ENCODE data around the gene KCP. TPM values are rescaled to one million over a fixed set of nuclear protein-coding genes. Genes with fewer than 3 reads are reported as not detected.
A peak's percentile ranks its signal among the peaks of the same experiment; 100 is the strongest.

KCP gene
- total and polyA plus RNA-seq, 8 donors = 0.08 to 0.95 (median 0.35) TPM

DNA sequence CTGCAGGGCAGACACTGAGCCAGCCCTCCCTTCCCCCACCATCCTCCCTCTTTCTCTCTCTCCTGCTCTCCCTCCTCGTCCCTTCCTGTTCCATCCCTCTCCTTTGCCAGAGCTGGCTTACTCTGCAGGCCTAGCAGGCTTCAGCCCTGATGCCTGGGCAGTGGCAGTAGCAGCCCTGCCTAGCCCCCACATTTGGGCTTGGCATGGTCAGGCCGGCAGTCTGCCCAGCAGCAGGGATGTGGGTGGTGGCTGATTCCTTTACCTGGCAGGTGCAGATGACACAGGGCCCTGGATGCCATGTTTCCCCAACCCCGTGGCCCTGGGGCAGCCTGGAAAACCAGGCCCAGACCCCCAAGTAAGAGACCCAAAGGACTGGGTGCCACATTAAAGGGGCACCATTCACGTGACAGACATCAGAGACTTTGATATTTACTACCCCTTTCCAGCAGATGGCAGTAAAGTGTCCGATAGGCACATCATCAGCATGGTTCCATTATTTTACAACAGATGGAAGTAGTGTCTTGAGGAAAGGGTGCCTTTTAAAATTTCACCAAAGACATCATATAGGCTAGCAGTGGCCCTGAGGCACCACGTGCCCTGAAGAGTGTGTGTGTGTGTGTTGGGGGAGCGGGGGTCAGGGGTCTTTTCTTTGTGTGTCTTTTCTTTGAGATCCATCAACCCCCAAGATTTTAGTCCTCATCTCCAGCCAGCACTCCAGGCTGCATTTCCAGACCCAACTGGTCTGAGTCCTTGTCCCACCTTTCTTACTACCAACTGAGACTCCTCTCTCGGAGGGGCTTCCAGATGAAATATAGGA, 5.9 kb downstream of the KCP start:
- no peak overlapping the region for H3K27ac ChIP-seq
- no peaks in the 10 kb centered on the region for H3K27me3 ChIP-seq
- ATAC-seq (peak; percentile 66 to 91 (median 82)), DNase-seq (peak in 2 of 6 donors; percentile 14 to 52), FAIRE-seq (no peak)
- TF ChIP-seq, protein P1, sequence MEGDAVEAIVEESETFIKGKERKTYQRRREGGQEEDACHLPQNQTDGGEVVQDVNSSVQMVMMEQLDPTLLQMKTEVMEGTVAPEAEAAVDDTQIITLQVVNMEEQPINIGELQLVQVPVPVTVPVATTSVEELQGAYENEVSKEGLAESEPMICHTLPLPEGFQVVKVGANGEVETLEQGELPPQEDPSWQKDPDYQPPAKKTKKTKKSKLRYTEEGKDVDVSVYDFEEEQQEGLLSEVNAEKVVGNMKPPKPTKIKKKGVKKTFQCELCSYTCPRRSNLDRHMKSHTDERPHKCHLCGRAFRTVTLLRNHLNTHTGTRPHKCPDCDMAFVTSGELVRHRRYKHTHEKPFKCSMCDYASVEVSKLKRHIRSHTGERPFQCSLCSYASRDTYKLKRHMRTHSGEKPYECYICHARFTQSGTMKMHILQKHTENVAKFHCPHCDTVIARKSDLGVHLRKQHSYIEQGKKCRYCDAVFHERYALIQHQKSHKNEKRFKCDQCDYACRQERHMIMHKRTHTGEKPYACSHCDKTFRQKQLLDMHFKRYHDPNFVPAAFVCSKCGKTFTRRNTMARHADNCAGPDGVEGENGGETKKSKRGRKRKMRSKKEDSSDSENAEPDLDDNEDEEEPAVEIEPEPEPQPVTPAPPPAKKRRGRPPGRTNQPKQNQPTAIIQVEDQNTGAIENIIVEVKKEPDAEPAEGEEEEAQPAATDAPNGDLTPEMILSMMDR (IDR thresholded peaks at IDR 0.05) = peak in 3 of 4 donors; percentile 32 to 48 (median 41)
- no peaks in the 10 kb centered on the region for H3K4me1 ChIP-seq
- no peaks in the 10 kb centered on the region for H3K9me3 ChIP-seq
- no peaks in the 10 kb centered on the region for H3K36me3 ChIP-seq
- 30 to 32% methylated on average over 8 of the region's 8 CpGs for WGBS, 2 donors
- no peak overlapping the region for H3K4me3 ChIP-seq
- intact Hi-C loops (cut with DNase I) = loop anchor here in 2 of 3 donors (5.0 to 10.0 kb wide), 2 partner anchors 183 to 300 kb away; no protein-coding TSS in a partner anchor

GRCh38 chr7:128903621-128904361, 6.7 kb downstream of the KCP start:
- H3K27me3 ChIP-seq = no peaks in the 10 kb centered on the region
- no peak overlapping the region for H3K4me3 ChIP-seq
- FAIRE-seq (no peak), DNase-seq (peak in 2 of 6 donors; percentile 13 to 52), ATAC-seq (peak in 2 of 4 donors; percentile 11 to 13)
- TF ChIP-seq, protein P1 (IDR thresholded peaks at IDR 0.05) = no peak
- no peaks in the 10 kb centered on the region for H3K36me3 ChIP-seq
- WGBS, 2 donors = 69 to 75% methylated on average over 12 to 14 of the region's 14 CpGs
- H3K9me3 ChIP-seq = no peaks in the 10 kb centered on the region
- no peak overlapping the region for H3K27ac ChIP-seq
- H3K4me1 ChIP-seq = no peaks in the 10 kb centered on the region
- intact Hi-C loops (cut with DNase I) = loop anchor here in 1 of 3 donors (10.0 kb wide), 1 partner anchor 301 kb away; no protein-coding TSS in a partner anchor

- Histone ChIP-seq H3K9me3 (no peaks in the 10 kb centered on the region), H3K27me3 (no peaks in the 10 kb centered on the region), H3K27ac (no peak overlapping the region), H3K4me1 (no peaks in the 10 kb centered on the region), H3K4me3 (no peak overlapping the region), H3K36me3 (no peaks in the 10 kb centered on the region)
- ATAC-seq = no peak
- intact Hi-C loops (cut with DNase I) = loop anchor here in 1 of 3 donors (10.0 kb wide), 1 partner anchor 302 kb away; no protein-coding TSS in a partner anchor
- DNase-seq = peak in 1 of 6 donors; percentile 11
- WGBS, 2 donors = 73 to 78% methylated on average over 12 of the region's 12 CpGs
- no peak for FAIRE-seq
- TF ChIP-seq, protein P1 (IDR thresholded peaks at IDR 0.05) = no peak
Measured at GRCh38 chr7:128902761-128903585, 7.5 kb downstream of the KCP start.

DNA sequence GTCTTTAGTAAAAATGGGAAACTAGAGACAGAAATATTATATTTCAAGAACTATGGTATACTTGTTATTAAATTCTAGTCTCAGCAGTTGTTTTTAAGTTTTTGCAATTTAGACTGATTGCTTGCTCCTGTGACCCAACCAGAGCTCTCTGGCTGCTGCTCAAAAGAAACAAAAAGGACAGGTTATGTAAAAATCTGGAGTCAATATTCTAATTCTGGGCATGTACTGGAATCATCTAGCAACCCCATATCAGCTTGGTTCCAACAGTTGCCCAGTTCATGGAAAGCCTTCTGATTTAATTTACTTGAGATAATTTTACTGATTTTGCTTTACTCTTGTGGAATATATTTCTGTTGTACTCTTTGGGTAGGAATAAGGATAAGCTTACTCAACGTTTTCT, 10.3 kb downstream of the KCP start:
- no peaks in the 10 kb centered on the region for H3K9me3 ChIP-seq
- no peak for DNase-seq
- no peak overlapping the region for H3K27ac ChIP-seq
- ATAC-seq = no peak
- no peaks in the 10 kb centered on the region for H3K27me3 ChIP-seq
- H3K36me3 ChIP-seq = no peaks in the 10 kb centered on the region
- TF ChIP-seq, protein P1 (IDR thresholded peaks at IDR 0.05) = no peak
- no peaks in the 10 kb centered on the region for H3K4me1 ChIP-seq
- intact Hi-C loops (cut with DNase I) = loop anchor here in 1 of 3 donors (10.0 kb wide), 1 partner anchor 305 kb away; no protein-coding TSS in a partner anchor
- no peak for FAIRE-seq
- H3K4me3 ChIP-seq = no peak overlapping the region
- 28 to 33% methylated on average over 1 of the region's 1 CpG for WGBS, 2 donors

All from pancreas (tissue), 10 donors.